ENCODE data around the gene THNSL1. TPM values are rescaled to one million over a fixed set of nuclear protein-coding genes. Genes with fewer than 3 reads are reported as not detected.

Gene THNSL1
- total and polyA plus RNA-seq, 2 of the 8 experiments (the other 6 are each of a cell fraction or from before 2014, with no cell fraction given): 1.4 to 3.1 TPM

DNA sequence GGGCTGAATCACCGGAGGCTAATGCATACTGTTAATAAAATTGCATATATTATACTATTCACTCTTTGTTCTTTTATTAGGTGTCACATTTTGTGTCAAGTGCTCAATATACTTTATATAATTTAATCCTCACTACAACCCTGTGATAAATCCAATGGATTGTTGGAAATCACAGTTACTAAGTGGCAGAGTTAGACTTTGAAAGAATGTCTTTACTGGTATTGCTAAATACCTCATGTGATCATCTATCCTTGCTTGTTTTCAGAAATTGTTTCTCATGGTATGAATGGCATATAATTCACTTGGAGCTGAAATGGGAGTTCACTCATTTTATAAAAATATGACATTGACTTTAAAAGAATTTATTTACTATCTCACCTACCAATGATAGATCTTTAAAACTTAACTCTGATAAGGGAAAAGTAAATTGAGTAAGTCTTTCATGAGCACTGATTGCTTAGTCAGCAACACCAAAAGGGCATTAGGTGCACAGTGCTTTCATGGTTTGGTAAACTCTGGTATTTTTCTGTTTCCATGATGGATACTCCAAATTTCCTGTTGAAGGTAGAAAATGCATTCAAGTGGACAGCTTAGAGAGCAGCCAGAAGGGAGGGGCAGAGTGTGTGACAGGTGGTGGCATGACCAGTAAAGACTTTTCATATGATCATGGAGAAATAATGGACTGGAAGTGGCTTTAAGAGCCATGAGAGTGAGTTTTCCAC, 23.0 kb upstream of the THNSL1 start:
- FAIRE-seq (no peak), DNase-seq (ENCODE audit: low read depth in 1 of 2, low spot score in 2 of 2) (no peak)
- ChIA-PET POLR2A (ENCODE audit: partially characterized antibody) (no interaction called here), CTCF (ENCODE audit: partially characterized antibody) (interaction anchor here (0.6 kb wide), 1 partner anchor 212 kb away, joined by 5 read pairs; no protein-coding TSS in a partner anchor)
- no peaks in the 10 kb centered on the region for H3K27me3 ChIP-seq (replicated peaks in 1 of 4; ENCODE audit: control insufficient read depth in 3 of 4, extremely low read depth in 1 of 4, insufficient read depth in 3 of 4, low read length in 3 of 4)
- no peak overlapping the region for H3K14ac ChIP-seq (ENCODE audit: insufficient read length)
- no peaks in the 10 kb centered on the region for H3K9me3 ChIP-seq (ENCODE audit: insufficient read depth in 2 of 2, low read depth in 1 of 2, low read length in 1 of 2)
- no peak overlapping the region for H4K91ac ChIP-seq (replicated peaks; ENCODE audit: insufficient read length, low read length)
- no peak overlapping the region for H2BK20ac ChIP-seq (ENCODE audit: low read length)
- no peak overlapping the region for H4K8ac ChIP-seq (ENCODE audit: extremely low read depth, insufficient read depth, low read length)
- H3K79me2 ChIP-seq (ENCODE audit: control insufficient read depth in 1 of 2, insufficient read depth in 2 of 2, low read length in 2 of 2): no peaks in the 10 kb centered on the region
- H4K5ac ChIP-seq (ENCODE audit: insufficient read length, low read depth, low read length): no peak overlapping the region
- H3K27ac ChIP-seq (ENCODE audit: low read depth, low read length): no peak overlapping the region
- no peak overlapping the region for H3K4ac ChIP-seq (replicated peaks; ENCODE audit: insufficient read length, low read depth, low read length)
- H2BK12ac ChIP-seq (ENCODE audit: low read depth, low read length): no peak overlapping the region
- H3K23ac ChIP-seq (ENCODE audit: insufficient read length): no peak overlapping the region
- H3K4me2 ChIP-seq (ENCODE audit: insufficient read depth in 1 of 2, low read depth in 2 of 2, low read length in 2 of 2): no peak overlapping the region
- no peak overlapping the region for H3K9ac ChIP-seq (replicated peaks in 1 of 4; ENCODE audit: extremely low read depth in 1 of 4, low read depth in 3 of 4, low read length in 3 of 4)
- H3K4me3 ChIP-seq (ENCODE audit: extremely low read depth in 1 of 4, insufficient read depth in 2 of 4, low read depth in 3 of 4, low read length in 4 of 4): no peak overlapping the region
- no peaks in the 10 kb centered on the region for H3K23me2 ChIP-seq (ENCODE audit: low read depth, low read length)
- no peaks in the 10 kb centered on the region for H3K79me1 ChIP-seq (ENCODE audit: low read depth, low read length)
- no peak overlapping the region for H2AK5ac ChIP-seq (ENCODE audit: low read depth, low read length)
- no peak overlapping the region for H2BK15ac ChIP-seq (ENCODE audit: low read length)
- no peak overlapping the region for H3K18ac ChIP-seq (ENCODE audit: extremely low read depth, low read length)
- H2BK120ac ChIP-seq (replicated peaks; ENCODE audit: low read depth, low read length): no peak overlapping the region
- H3K56ac ChIP-seq (replicated peaks; ENCODE audit: insufficient read length, low read depth, low read length): no peak overlapping the region
- 89% methylated on average over 1 of the region's 1 CpG; no CpG with 5 or more reads in 1 of the 2 experiments for WGBS, 2 experiments (ENCODE audit: extremely low coverage in 1 of 2, insufficient coverage in 1 of 2, insufficient read length in 1 of 2, insufficient replicate concordance in 2 of 2, low coverage in 1 of 2, low lambda C conversion rate in 2 of 2, missing lambda C conversion rate in 1 of 2)
- H3K4me1 ChIP-seq (replicated peaks in 1 of 4; ENCODE audit: control insufficient read depth in 3 of 4, insufficient read depth in 4 of 4, low read length in 3 of 4): no peaks in the 10 kb centered on the region
- H2AFZ ChIP-seq (ENCODE audit: low read length): no peak overlapping the region
- H2BK5ac ChIP-seq (ENCODE audit: low read depth, low read length): no peak overlapping the region
- no peak for TF ChIP-seq CEBPB (IDR thresholded peaks at IDR 0.05; ENCODE audit: low read depth, low read length)
- no peak for TF ChIP-seq CHD1 (IDR thresholded peaks at IDR 0.05; ENCODE audit: low read depth, low read length)
- TF ChIP-seq PHF8 (conservative IDR thresholded peaks at IDR 0.05; ENCODE audit: low read depth, low read length): no peak
- no peak for TF ChIP-seq EP300 (IDR thresholded peaks at IDR 0.05; ENCODE audit: borderline replicate concordance in 1 of 2, low read depth in 2 of 2, low read length in 2 of 2)
- TF ChIP-seq FOSL1 (IDR thresholded peaks at IDR 0.05; ENCODE audit: insufficient read depth, low read depth, low read length): no peak
- TF ChIP-seq BACH1 (IDR thresholded peaks at IDR 0.05; ENCODE audit: low read length): no peak
- no peaks in the 10 kb centered on the region for H4K20me1 ChIP-seq (replicated peaks in 1 of 2; ENCODE audit: control insufficient read depth in 1 of 2, insufficient read depth in 2 of 2, low read length in 2 of 2)
- no peaks in the 10 kb centered on the region for H3K36me3 ChIP-seq (ENCODE audit: control insufficient read depth in 2 of 4, insufficient read depth in 4 of 4, low read length in 3 of 4)
